HG03442 (cell line): ENCODE data around the gene GSTA4.
"Not testable (repeated sequence)": the region's sequence is repeated elsewhere in the genome, so short reads cannot be mapped to it uniquely, and the experiment has no call there.

Experiments used
- ATAC-seq: cut with Tn5 transposase; IDR thresholded peaks from one replicate; pipeline ENCODE4 v1.9.1; 2021; ENCODE audit warnings: mild to moderate bottlenecking, moderate library complexity; ENCODE audit not compliant: unreplicated experiment

Gene GSTA4

GRCh38 chr6:53014744-53015143, 19.7 kb upstream of the GSTA4 start:
- ATAC-seq = no peak

DNA sequence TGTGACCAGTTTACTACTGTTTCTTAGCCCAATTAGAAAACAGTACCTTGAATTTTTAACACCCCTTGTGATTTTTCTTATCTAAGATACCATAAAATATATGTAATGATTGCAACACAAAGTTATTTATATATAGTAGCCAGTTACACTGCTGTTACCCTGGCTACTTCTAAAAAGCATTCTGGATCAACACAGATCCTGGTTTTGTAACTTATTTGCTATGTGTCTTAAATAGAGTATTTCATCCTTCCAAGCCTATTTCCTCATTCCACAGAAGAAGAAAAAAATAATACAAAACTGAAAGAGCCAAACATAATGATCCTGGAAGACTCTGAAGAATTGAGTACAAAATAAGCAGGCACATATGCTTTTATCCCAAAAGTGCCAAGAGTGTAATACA, 19.0 kb upstream of the GSTA4 start:
- no peak for ATAC-seq

DNA sequence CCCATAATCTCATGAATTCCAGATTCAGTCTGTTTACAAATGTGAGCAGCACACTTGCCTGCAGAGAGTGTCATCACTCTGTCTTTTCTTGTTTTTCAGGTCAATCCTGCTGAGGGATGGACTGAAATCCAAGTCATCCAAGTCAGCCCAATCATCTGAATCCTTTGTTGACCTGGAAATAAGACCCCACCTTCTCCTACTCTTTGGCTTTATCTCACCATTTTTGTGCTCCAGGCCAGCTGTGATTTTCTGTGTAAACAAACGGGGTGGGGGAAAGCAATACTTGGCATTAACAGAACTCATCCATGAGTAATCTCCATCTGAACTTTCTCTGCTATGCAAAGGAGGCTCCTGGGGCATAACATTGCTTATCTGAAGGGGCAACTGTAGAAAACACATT, 16.9 kb upstream of the GSTA4 start:
- no peak for ATAC-seq

GRCh38 chr6:53010504-53010903, 15.4 kb upstream of the GSTA4 start:
- no peak for ATAC-seq

DNA sequence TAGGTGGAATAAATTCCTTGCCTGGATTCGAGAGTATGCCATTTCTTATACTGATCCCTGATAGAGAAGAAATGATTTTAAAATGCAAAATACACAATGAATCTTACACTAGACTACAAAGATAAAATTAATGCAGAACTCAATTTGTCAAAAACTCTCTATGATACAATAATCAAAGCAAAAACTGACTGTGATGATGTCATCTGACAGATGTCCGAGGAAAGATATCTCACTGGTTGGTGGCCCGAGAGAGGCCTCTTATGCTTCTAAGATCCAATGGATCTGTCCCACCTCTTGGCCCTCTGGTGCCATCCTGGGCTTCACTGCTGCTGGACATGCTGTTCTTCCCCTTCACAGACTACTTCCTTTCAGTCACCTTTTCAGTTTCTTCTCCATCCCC, 14.4 kb upstream of the GSTA4 start:
- ATAC-seq = no peak

GRCh38 chr6:53009056-53009455, 14.0 kb upstream of the GSTA4 start:
- ATAC-seq = no peak

DNA sequence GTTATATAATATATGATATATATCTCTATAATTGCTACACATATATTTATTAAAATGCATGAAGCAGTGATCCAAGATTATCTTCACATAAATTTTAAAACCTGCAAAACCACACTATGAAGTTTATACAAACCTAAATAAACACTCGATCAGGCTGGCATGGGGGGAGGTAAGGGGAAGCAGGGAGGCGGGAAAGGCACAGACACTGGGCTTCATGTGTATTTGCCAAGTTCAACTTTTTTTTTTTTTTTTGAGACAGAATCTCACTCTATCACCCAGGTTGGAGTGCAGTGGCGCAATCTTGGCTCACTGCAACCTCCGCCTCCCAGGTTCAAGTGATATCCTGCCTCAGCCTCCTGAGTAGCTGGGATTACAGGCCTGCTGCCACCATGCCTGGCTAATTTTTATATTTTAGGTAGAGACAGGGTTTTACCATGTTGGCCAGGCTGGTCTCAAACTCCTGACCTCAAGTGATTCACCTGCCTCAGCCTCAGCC, 13.2 kb upstream of the GSTA4 start:
- ATAC-seq = not testable (repeated sequence)

DNA sequence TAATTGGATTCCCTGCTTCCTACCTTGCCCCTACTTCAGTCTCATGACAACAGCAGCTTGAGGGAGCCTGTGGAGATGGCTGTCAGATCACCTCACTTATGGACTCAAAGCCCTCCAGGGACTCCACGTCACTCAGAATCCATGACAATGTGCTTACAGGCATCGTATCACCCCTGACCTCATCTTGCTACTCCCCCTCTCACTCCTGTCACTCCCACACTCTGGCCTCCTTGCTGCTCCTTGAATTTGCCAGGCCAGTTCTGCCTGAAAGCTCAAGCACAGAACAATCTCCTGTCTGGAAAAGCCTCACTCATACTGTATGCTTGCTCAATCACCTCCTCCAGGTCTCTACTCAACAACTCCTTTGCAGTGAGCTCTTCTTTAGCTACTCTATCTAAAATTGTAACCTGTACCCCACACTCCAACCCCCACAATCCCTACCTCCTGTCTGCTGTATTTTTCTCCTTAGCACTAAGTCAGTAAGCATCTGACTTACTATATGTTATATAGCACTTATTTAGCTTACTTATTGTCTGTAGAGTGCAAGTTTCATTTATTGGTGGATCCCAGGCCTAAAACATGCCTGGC, 10.7 kb upstream of the GSTA4 start:
- no peak for ATAC-seq

DNA sequence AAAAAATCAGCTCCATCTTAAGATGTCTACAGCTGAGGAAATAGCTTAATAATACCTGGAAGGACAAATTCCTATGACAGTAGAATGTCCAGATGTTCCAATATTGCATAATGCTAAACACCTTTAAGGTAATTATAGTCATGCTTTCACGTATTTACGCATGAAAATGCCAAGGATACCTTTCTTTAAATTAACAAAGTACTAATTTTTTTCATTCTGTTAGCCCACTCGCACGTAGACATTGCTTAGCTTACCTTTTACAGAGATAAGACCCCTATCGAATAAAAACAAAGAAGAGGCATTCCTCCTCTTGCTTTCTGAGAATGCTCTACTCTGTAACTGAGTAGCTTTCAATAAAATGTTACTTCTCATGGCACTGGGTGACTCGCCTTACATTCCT, 4.4 kb upstream of the GSTA4 start:
- ATAC-seq = no peak

- no peak for ATAC-seq
Observed at GRCh38 chr6:52998603-52999002, 3.5 kb upstream of the GSTA4 start.

DNA sequence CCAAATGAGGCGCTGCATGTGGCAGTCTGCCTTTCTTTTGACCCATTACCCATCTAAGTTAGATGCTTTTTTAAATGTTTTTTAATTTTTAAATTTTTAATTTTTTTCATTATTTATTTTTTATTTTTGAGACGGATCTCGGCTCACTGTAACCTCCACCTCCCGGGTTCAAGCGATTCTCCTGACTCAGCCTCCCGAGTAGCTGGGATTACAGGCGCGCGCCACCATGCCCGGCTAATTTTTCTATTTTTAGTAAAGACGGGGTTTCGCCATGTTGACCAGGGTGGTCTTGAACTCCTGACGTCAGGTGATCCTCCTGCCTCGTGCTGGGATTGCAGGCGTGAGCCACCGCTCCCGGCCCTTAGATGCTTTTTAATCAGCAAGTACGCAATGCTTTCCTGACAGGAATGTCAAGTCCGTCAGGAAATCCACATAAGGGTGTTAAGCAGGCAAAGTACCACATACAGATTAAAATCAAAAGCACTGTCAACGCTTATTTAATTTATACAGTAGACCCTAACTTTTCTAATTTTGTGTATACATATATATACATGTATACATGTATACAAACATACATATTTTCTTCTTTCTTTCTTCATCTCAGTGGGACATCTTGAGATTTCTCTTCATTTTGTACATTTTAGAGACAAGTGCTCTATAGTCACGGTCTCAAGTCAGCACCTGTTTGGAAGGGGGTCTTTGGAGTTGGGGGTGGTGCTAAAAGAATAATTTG, 995 bp upstream of the GSTA4 start:
- ATAC-seq = no peak

GRCh38 chr6:52994839-52995088, 320 bp downstream of the GSTA4 start:
- ATAC-seq = peak; percentile 12

GRCh38 chr6:52994031-52994838, 849 bp downstream of the GSTA4 start:
- ATAC-seq = no peak

- no peak for ATAC-seq
Observed at GRCh38 chr6:52992980-52993920, 1.8 kb downstream of the GSTA4 start.

- no peak for ATAC-seq
Observed at GRCh38 chr6:52990342-52990741, 4.7 kb downstream of the GSTA4 start.

DNA sequence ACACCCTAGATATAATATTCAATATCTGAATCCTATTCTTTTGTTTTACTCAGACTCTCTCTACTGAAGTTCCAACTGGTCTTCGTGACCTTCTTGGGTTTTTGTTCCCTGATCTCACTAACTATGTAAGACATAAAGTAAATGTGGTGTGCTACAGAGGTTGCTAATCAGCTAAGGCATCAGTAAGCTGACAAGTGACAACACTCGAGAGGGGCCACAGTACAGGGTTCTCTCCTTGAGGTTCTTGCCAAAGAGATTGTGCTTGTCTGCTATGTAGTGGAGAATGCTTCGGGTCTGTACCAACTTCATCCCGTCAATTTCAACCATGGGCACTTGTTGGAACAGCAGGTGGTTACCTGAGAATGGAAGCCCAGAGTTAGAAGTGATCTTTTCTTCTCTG, 9.9 kb downstream of the GSTA4 start:
- no peak for ATAC-seq

- peak; percentile 79 for ATAC-seq
Observed at GRCh38 chr6:52984247-52984646, 10.8 kb downstream of the GSTA4 start.

DNA sequence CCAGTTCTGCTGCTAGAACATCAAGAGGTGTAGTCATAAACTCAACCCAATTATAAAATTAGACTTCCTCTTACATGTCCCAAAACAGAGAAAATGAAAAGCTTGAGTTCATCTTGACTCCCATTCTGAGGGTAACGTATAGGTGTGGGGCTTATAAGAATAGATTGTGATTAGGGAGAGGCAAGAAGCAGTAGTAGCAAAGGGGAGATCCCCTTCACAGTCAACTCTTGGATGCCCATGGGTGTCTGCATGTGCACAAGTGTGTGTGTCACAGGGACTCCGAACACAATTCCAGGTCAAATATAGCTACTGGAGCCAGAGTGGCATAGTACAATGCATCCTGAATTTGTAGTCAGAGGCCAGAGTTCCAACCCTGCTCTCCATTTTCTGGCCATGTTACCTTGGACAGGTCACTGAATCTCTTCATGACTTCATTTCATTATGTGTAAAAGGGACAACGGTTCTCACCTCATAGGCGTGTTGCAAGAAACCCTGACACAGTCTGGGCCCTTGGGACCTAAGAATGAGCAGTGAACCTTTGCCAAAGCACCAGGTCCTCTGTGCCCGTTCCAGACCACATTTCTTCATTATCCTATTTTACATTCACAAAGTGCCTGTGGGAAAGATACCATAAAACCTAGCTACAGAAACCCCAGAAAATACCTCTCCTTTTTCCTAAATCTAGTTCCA, 11.8 kb downstream of the GSTA4 start:
- ATAC-seq = no peak

DNA sequence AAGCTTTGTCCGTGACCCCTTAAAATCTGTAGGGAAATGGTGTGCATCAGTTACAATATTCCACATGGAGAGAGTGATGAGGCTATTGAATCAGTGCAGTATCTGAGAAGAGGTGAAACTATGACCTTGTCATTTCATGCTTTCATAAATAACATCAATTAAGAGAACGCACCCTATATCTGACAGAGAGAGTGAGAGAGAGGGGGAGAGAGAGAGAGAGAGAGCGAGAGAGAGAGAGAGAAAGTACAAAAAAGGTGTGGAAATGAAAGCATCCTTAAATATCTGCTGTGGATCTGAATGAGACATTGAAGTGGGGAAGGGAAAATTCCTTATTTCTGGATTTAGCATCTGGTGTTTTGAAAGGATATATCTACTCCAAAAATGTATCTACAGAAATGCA, 12.4 kb downstream of the GSTA4 start:
- no peak for ATAC-seq

GRCh38 chr6:52981222-52981900, 13.7 kb downstream of the GSTA4 start:
- ATAC-seq = no peak
